GM19452 (cell line): ENCODE data around the gene GRIN3A.
"Not testable (repeated sequence)": the region's sequence is repeated elsewhere in the genome, so short reads cannot be mapped to it uniquely, and the experiment has no call there.

Experiments used
- ATAC-seq: cut with Tn5 transposase; IDR thresholded peaks from one replicate; pipeline ENCODE4 v1.9.1; 2021; ENCODE audit not compliant: unreplicated experiment

The GRIN3A gene

GRCh38 chr9:101738566-101739183 is at the start of gene GRIN3A:
Gene GRIN3A (minus strand): TSS chr9:101738647. CDS start chr9:101737979, 668 bp downstream.
- ATAC-seq = no peak

- ATAC-seq = no peak
These were observed 49.4 kb upstream of the GRIN3A start for GRCh38 chr9:101787891-101788290.

GRCh38 chr9:101778332-101778731 is 39.9 kb upstream of the GRIN3A start:
- no peak for ATAC-seq

- ATAC-seq = no peak
These were observed 26.0 kb upstream of the GRIN3A start for GRCh38 chr9:101764472-101764871.

- no peak for ATAC-seq
These were observed 20.0 kb upstream of the GRIN3A start for GRCh38 chr9:101758304-101758930.

- no peak for ATAC-seq
These were observed 15.3 kb upstream of the GRIN3A start for GRCh38 chr9:101753716-101754115.

- ATAC-seq = no peak
These were observed 13.4 kb upstream of the GRIN3A start for GRCh38 chr9:101751895-101752294.

- no peak for ATAC-seq
These were observed 864 bp upstream of the GRIN3A start for GRCh38 chr9:101739311-101739710.

GRCh38 chr9:101737705-101738565 is 512 bp downstream of the GRIN3A start:
- no peak for ATAC-seq

GRCh38 chr9:101737165-101737704 is 1.2 kb downstream of the GRIN3A start:
- no peak for ATAC-seq

- ATAC-seq = no peak
These were observed 1.7 kb downstream of the GRIN3A start for GRCh38 chr9:101736717-101737116.

- no peak for ATAC-seq
These were observed 7.0 kb downstream of the GRIN3A start for GRCh38 chr9:101731429-101731828.

- ATAC-seq = peak; percentile 80
These were observed 10.6 kb downstream of the GRIN3A start for GRCh38 chr9:101727612-101728524.

- not testable (repeated sequence) for ATAC-seq
These were observed 14.2 kb downstream of the GRIN3A start for GRCh38 chr9:101724271-101724670.

GRCh38 chr9:101718192-101718591 is 20.3 kb downstream of the GRIN3A start:
- ATAC-seq = no peak

GRCh38 chr9:101716629-101717028 is 21.8 kb downstream of the GRIN3A start:
- no peak for ATAC-seq

GRCh38 chr9:101711330-101711941 is 27.0 kb downstream of the GRIN3A start:
- peak; percentile 83 for ATAC-seq

- ATAC-seq = no peak
These were observed 29.6 kb downstream of the GRIN3A start for GRCh38 chr9:101708855-101709254.

GRCh38 chr9:101707721-101708120 is 30.7 kb downstream of the GRIN3A start:
- ATAC-seq = no peak

- ATAC-seq = no peak
These were observed 31.4 kb downstream of the GRIN3A start for GRCh38 chr9:101706997-101707396.
